ENCODE data around the gene ISCA2.

Gene ISCA2

DNA sequence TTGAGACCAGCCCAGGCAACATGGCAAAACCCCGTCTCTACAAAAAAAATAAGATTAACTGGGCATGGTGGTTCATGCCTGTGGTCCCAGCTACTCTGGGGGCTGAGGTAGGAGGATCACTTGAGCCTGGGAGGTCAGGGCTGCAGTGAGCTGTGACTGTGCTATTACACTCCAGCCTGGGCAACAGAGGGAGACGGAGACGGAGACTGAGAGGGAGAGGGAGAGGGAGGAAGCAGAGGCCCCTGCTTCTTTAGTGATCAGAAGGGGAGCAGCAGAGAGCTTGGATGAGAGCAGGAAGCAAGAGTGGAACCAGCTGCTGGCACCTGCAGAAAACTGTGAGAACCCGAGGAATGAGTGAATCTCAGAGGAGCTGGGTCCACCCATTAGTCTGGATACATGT lies 45.9 kb downstream of the ISCA2 start:
- H3K27ac ChIP-seq: no peak overlapping the region
- TF ChIP-seq CTCF (conservative IDR thresholded peaks at IDR 0.05) (no peak), ZFX (IDR thresholded peaks at IDR 0.05) (no peak)

DNA sequence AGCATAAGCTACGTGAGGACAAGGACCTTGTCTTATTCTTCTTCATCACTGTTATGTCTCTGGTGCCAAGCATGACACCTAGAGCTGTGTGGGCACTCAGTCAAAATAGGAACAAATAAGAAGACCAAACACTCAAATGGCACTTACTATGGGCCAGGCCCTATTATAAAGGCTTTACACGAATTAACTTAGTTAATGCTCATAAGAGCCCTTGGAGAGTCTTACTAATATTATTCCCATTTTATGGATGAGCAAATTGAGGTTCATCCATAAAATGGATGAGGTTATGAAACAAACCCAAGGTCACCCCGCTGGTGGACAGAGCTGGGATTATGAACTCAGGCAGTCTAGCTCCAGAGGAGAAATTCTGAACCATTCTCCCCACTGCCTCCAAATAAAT lies 47.7 kb downstream of the ISCA2 start:
- TF ChIP-seq ZFX (IDR thresholded peaks at IDR 0.05) (no peak), CTCF (conservative IDR thresholded peaks at IDR 0.05) (no peak)
- no peak overlapping the region for H3K27ac ChIP-seq

DNA sequence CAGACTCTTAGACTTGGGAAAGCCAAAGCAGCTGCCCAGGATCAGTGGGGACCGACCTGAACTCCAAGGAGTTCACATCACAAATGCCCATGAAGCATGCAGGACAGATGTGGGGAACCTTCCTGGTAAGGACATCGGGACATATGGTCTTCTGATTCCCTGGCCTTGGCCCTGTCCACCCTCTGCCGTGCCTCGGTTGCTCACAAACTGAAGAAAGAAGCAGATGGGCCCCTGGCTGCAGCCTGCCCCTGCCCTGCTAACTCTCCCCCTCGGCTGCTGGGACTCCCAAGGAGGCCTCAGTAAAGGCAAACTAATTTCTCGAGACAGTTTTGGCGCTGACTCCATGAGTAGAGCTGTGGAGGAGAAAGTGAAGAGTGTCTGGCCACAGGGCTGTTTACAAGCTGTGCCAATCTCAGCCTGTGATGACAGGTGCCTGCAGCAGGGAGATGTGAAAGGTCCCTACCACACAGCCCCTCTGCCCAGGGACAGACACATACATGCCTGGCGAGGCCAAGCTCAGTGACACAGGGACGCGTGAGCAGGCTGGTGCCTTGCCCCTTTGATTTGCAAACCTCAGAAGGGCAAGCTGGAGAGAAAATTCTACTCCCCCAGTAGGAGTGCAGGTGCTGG lies 48.6 kb downstream of the ISCA2 start:
- TF ChIP-seq CTCF (conservative IDR thresholded peaks at IDR 0.05) (no peak), ZFX (IDR thresholded peaks at IDR 0.05) (no peak)

DNA sequence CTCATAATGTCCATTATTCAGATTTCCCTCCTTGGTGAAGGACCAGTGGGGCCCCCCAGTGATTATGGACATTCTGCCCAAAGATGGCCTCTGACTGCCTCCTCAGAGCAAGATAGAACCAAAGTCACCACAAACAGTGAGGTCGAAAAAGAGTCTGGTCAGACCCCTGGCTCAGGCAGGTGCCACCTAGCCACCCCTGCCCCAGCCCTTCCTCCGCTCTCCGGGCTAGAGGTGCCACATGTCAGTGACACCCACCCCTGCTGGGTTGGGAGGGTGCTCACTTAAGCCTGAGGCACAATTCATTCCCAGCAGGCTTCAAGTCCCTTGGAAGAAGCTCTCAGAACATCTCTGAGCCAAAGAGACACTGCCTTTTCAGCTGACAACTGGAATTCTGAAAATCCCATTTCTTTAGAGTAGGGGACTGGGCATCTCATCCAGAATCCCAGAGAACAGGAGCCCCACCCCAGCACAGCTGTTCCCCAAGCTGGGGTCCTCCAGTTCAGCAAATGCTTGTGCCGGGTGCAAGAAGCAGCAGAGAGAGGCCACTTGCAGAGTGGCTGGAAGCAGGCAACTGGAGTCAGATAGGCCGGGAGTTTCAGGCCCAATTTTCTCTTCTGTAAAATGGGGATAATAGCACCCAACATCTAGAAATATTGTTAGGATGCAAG lies 50.3 kb downstream of the ISCA2 start:
- H3K27ac ChIP-seq: no peak overlapping the region
- TF ChIP-seq ZFX (IDR thresholded peaks at IDR 0.05) (no peak), CTCF (conservative IDR thresholded peaks at IDR 0.05) (no peak)

More for the DNA sequence above, 48.6 kb downstream of the ISCA2 start:
- H3K27ac ChIP-seq: no peak overlapping the region

- TF ChIP-seq CTCF (conservative IDR thresholded peaks at IDR 0.05): no peak
- no peak for TF ChIP-seq ZFX (IDR thresholded peaks at IDR 0.05)
- no peak overlapping the region for H3K27ac ChIP-seq
These were observed 51.8 kb downstream of the ISCA2 start for GRCh38 chr14:74545386-74545785.

DNA sequence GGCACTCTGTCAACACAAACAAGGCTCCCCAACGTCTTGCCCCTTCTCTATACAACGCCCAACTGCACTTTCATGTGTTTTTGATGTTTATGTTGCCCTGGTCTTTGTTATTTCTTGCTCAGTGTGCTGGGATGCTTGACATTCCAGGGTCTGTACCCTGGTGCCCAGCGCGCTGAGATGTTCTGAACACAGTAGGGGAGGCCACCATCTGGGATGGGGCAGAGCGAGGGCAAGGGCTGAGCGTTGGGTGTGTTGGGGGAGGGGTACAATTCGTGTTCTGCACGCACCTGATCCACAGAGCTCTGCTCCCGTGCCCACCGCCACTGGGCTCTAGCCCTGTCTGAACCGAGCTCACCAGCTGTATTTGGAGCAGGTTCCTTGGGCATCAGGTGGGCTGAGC lies 52.9 kb downstream of the ISCA2 start:
- no peak overlapping the region for H3K27ac ChIP-seq
- TF ChIP-seq ZFX (IDR thresholded peaks at IDR 0.05) (no peak), CTCF (conservative IDR thresholded peaks at IDR 0.05) (no peak)

Measured in C4-2B (cell line).